ENCODE results near the gene MSMB. TPM values are rescaled to one million over a fixed set of nuclear protein-coding genes. Genes with fewer than 3 reads are reported as not detected.

The MSMB gene
- total and polyA plus RNA-seq, 5 donors from 2014 or later = not detected

GRCh38 chr10:46040004-46040403 is 6.1 kb downstream of the MSMB start:
- H3K4me1 Mint-ChIP-seq = no peaks in the 10 kb centered on the region
- Histone ChIP-seq H3K36me3 (ENCODE audit: control insufficient read depth, insufficient read depth, low read length) (no peaks in the 10 kb centered on the region), H3K9me3 (ENCODE audit: control insufficient read depth in 2 of 2, low read length in 2 of 2) (no peaks in the 10 kb centered on the region), H3K4me3 (ENCODE audit: low read depth, low read length) (no peak overlapping the region), H3K4me1 (ENCODE audit: control insufficient read depth, insufficient read depth, low read length, poor library complexity, severe bottlenecking) (no peaks in the 10 kb centered on the region), H3K27ac (ENCODE audit: insufficient read depth, low read length, poor library complexity, severe bottlenecking) (no peak overlapping the region), H3K27me3 (ENCODE audit: control insufficient read depth, insufficient read depth, low read length) (peaks cover 14% of the 10 kb centered on the region)
- peaks cover 0 to 2% (median 0%) of the 10 kb centered on the region in 7 donors for H3K9me3 Mint-ChIP-seq
- H3K27me3 Mint-ChIP-seq = peaks cover 14% of the 10 kb centered on the region
- no peak overlapping the region for H3K27ac Mint-ChIP-seq
- ATAC-seq (ENCODE audit: low read depth in 2 of 2) = no peak
- H3K4me3 Mint-ChIP-seq = no peak overlapping the region
- no peak for DNase-seq
- H3K36me3 Mint-ChIP-seq = no peaks in the 10 kb centered on the region

- no peak overlapping the region for H3K27ac Mint-ChIP-seq
- no peak overlapping the region for H3K4me3 Mint-ChIP-seq
- H3K36me3 Mint-ChIP-seq = no peaks in the 10 kb centered on the region
- Histone ChIP-seq H3K27me3 (ENCODE audit: control insufficient read depth, insufficient read depth, low read length) (peaks cover 15% of the 10 kb centered on the region), H3K4me1 (ENCODE audit: control insufficient read depth, insufficient read depth, low read length, poor library complexity, severe bottlenecking) (no peaks in the 10 kb centered on the region), H3K4me3 (ENCODE audit: low read depth, low read length) (no peak overlapping the region), H3K36me3 (ENCODE audit: control insufficient read depth, insufficient read depth, low read length) (no peaks in the 10 kb centered on the region), H3K9me3 (ENCODE audit: control insufficient read depth in 2 of 2, low read length in 2 of 2) (no peaks in the 10 kb centered on the region), H3K27ac (ENCODE audit: insufficient read depth, low read length, poor library complexity, severe bottlenecking) (no peak overlapping the region)
- no peaks in the 10 kb centered on the region for H3K4me1 Mint-ChIP-seq
- peaks cover 0 to 1% (median 0%) of the 10 kb centered on the region in 7 donors for H3K9me3 Mint-ChIP-seq
- DNase-seq (no peak), ATAC-seq (ENCODE audit: low read depth in 2 of 2) (no peak)
- peaks cover 11% of the 10 kb centered on the region for H3K27me3 Mint-ChIP-seq
These were observed 8.8 kb downstream of the MSMB start for GRCh38 chr10:46037107-46037825.

- Histone ChIP-seq H3K36me3 (ENCODE audit: control insufficient read depth, insufficient read depth, low read length) (no peaks in the 10 kb centered on the region), H3K27me3 (ENCODE audit: control insufficient read depth, insufficient read depth, low read length) (peaks cover 15% of the 10 kb centered on the region), H3K4me1 (ENCODE audit: control insufficient read depth, insufficient read depth, low read length, poor library complexity, severe bottlenecking) (no peaks in the 10 kb centered on the region), H3K4me3 (ENCODE audit: low read depth, low read length) (no peak overlapping the region), H3K27ac (ENCODE audit: insufficient read depth, low read length, poor library complexity, severe bottlenecking) (no peak overlapping the region), H3K9me3 (ENCODE audit: control insufficient read depth in 2 of 2, low read length in 2 of 2) (no peaks in the 10 kb centered on the region)
- H3K36me3 Mint-ChIP-seq = no peaks in the 10 kb centered on the region
- H3K27me3 Mint-ChIP-seq = peaks cover 11% of the 10 kb centered on the region
- H3K4me3 Mint-ChIP-seq = no peak overlapping the region
- H3K4me1 Mint-ChIP-seq = peaks cover 0 to 4% (median 0%) of the 10 kb centered on the region in 4 donors
- no peak for DNase-seq
- ATAC-seq (ENCODE audit: low read depth in 2 of 2) = no peak
- peak overlapping the region in 1 of 3 donors; percentile 35 for H3K27ac Mint-ChIP-seq
- H3K9me3 Mint-ChIP-seq = peaks cover 0 to 1% (median 0%) of the 10 kb centered on the region in 7 donors
These were observed 9.9 kb downstream of the MSMB start for GRCh38 chr10:46035923-46036849.

- no peak overlapping the region for H3K27ac Mint-ChIP-seq
- Histone ChIP-seq H3K27ac (ENCODE audit: insufficient read depth, low read length, poor library complexity, severe bottlenecking) (no peak overlapping the region), H3K27me3 (ENCODE audit: control insufficient read depth, insufficient read depth, low read length) (peaks cover 12% of the 10 kb centered on the region), H3K9me3 (ENCODE audit: control insufficient read depth in 2 of 2, low read length in 2 of 2) (no peaks in the 10 kb centered on the region), H3K4me1 (ENCODE audit: control insufficient read depth, insufficient read depth, low read length, poor library complexity, severe bottlenecking) (peaks cover 19% of the 10 kb centered on the region), H3K4me3 (ENCODE audit: low read depth, low read length) (no peak overlapping the region), H3K36me3 (ENCODE audit: control insufficient read depth, insufficient read depth, low read length) (no peaks in the 10 kb centered on the region)
- H3K4me3 Mint-ChIP-seq = no peak overlapping the region
- DNase-seq (no peak), ATAC-seq (ENCODE audit: low read depth in 2 of 2) (no peak)
- H3K27me3 Mint-ChIP-seq = peaks cover 10% of the 10 kb centered on the region
- peaks cover 7 to 23% (median 17%) of the 10 kb centered on the region in 4 donors for H3K4me1 Mint-ChIP-seq
- no peaks in the 10 kb centered on the region for H3K36me3 Mint-ChIP-seq
- peaks cover 0 to 1% (median 0%) of the 10 kb centered on the region in 7 donors for H3K9me3 Mint-ChIP-seq
These were observed 12.5 kb downstream of the MSMB start for GRCh38 chr10:46033602-46034011.

GRCh38 chr10:46031648-46032532 is 14.2 kb downstream of the MSMB start:
- no peaks in the 10 kb centered on the region for H3K9me3 ChIP-seq (ENCODE audit: control insufficient read depth in 2 of 2, low read length in 2 of 2)
- Mint-ChIP-seq H3K4me3 (peak overlapping the region; percentile 28 to 79 (median 72)), H3K36me3 (peaks cover 4% of the 10 kb centered on the region), H3K9me3 (no peaks in the 10 kb centered on the region), H3K27ac (peak overlapping the region in 2 of 3 donors; percentile 54 to 59), H3K4me1 (peaks cover 16 to 39% (median 31%) of the 10 kb centered on the region in 4 donors), H3K27me3 (peaks cover 5% of the 10 kb centered on the region)
- ATAC-seq (ENCODE audit: low read depth in 2 of 2) (no peak), DNase-seq (no peak)
- H3K27ac ChIP-seq (ENCODE audit: insufficient read depth, low read length, poor library complexity, severe bottlenecking) = no peak overlapping the region
- H3K36me3 ChIP-seq (ENCODE audit: control insufficient read depth, insufficient read depth, low read length) = no peaks in the 10 kb centered on the region
- H3K4me1 ChIP-seq (ENCODE audit: control insufficient read depth, insufficient read depth, low read length, poor library complexity, severe bottlenecking) = peaks cover 34% of the 10 kb centered on the region
- H3K4me3 ChIP-seq (ENCODE audit: low read depth, low read length) = no peak overlapping the region
- peaks cover 12% of the 10 kb centered on the region for H3K27me3 ChIP-seq (ENCODE audit: control insufficient read depth, insufficient read depth, low read length)

- peaks cover 4% of the 10 kb centered on the region for H3K27me3 ChIP-seq (ENCODE audit: control insufficient read depth, insufficient read depth, low read length)
- Mint-ChIP-seq H3K4me1 (peaks cover 21 to 55% (median 43%) of the 10 kb centered on the region in 4 donors), H3K27ac (peak within 1 kb of the TSS; percentile 94 to 99 (median 98)), H3K27me3 (peaks cover 4% of the 10 kb centered on the region), H3K36me3 (peaks cover 4% of the 10 kb centered on the region), H3K4me3 (peak within 1 kb of the TSS; percentile 90 to 99 (median 96)), H3K9me3 (no peaks in the 10 kb centered on the region)
- H3K9me3 ChIP-seq (ENCODE audit: control insufficient read depth in 2 of 2, low read length in 2 of 2) = no peaks in the 10 kb centered on the region
- peak; percentile 96 to 97 for ATAC-seq (ENCODE audit: low read depth in 2 of 2)
- peak within 1 kb of the TSS; percentile 92 for H3K4me3 ChIP-seq (ENCODE audit: low read depth, low read length)
- no peaks in the 10 kb centered on the region for H3K36me3 ChIP-seq (ENCODE audit: control insufficient read depth, insufficient read depth, low read length)
- H3K27ac ChIP-seq (ENCODE audit: insufficient read depth, low read length, poor library complexity, severe bottlenecking) = peak within 1 kb of the TSS; percentile 93
- DNase-seq = peak; percentile 95 to 98 (median 96)
- H3K4me1 ChIP-seq (ENCODE audit: control insufficient read depth, insufficient read depth, low read length, poor library complexity, severe bottlenecking) = peaks cover 47% of the 10 kb centered on the region
These were observed 15.8 kb downstream of the MSMB start, which contains the start of gene NCOA4 for GRCh38 chr10:46030091-46030937. Gene NCOA4, minus strand, starts transcription at chr10:46030623. Its CDS starts 13,943 bp downstream, at chr10:46016680.

All from CD4-positive, CD25-positive, alpha-beta regulatory T cell (primary cell).